ENCODE results near the gene NOS2.

DNA sequence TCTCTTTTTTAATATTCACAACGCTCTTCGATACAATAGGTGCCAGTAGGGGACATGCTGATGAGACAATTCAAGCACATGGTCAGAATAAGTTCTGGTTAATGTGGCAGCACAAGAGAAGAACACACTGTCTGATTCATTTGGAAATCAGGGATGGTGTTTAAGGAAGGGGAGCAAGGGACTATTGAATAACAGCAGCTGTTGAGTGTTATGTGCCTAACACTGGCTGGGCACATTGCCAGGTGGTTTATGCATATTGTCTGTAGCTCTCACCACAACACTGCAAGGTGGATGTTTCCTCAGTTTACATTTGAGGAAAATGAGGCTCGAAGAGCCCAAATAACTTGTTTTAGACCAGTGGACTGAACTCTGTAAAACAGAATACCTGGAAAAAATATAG is 48.6 kb upstream of the NOS2 start:
- TF ChIP-seq, protein P1, sequence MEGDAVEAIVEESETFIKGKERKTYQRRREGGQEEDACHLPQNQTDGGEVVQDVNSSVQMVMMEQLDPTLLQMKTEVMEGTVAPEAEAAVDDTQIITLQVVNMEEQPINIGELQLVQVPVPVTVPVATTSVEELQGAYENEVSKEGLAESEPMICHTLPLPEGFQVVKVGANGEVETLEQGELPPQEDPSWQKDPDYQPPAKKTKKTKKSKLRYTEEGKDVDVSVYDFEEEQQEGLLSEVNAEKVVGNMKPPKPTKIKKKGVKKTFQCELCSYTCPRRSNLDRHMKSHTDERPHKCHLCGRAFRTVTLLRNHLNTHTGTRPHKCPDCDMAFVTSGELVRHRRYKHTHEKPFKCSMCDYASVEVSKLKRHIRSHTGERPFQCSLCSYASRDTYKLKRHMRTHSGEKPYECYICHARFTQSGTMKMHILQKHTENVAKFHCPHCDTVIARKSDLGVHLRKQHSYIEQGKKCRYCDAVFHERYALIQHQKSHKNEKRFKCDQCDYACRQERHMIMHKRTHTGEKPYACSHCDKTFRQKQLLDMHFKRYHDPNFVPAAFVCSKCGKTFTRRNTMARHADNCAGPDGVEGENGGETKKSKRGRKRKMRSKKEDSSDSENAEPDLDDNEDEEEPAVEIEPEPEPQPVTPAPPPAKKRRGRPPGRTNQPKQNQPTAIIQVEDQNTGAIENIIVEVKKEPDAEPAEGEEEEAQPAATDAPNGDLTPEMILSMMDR (IDR thresholded peaks at IDR 0.05; ENCODE audit: insufficient read depth, low read length, poor library complexity, severe bottlenecking) = no peak
- no peak for TF ChIP-seq EZH2phosphoT487 (conservative IDR thresholded peaks at IDR 0.05; ENCODE audit: low read length)

Measured in SU-DHL-6 (cell line).